DMS79 treated with DMSO at 0.1 percent for 48 hours (cell line): ENCODE results near the gene SRSF1.
A peak's percentile ranks its signal among the peaks of the same experiment; 100 is the strongest.

Experiments used
- DNase-seq: peaks from one replicate; lab custom pipeline; 2025; lab: John Stamatoyannopoulos, UW

SRSF1 gene

DNA sequence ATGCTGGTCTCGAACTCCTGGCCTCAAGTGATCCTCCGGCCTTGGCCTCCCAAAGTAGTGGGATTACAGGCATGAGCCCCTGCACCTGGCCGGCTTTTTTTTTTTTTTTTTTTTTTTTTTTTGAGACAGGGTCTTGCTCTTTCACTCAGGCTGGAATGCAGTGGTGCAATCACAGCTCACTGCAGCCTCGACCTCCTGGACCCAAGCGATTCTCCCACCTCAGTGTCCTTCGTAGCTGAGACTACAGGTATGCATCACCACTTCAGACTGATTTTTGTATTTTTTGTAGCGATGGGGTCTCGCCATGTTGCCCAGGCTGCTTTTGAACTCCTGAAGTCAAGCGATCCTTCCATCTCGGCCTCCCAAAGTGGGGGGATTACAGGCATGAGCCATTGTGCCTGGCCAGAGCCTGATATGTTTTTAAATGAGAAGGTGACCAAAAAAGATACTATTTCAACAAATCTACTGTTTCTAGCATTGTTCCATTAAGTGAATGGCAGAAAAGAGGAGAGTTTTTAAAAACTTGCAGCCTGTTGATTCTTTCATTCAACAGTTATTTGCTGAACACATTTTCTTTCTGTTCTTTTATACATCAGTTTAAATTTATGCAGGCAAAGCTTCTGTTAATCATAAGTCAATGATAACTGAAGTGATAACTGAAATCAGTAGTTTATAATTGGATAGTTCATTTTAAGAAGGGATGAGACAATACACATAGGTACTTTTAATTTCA lies 3.2 kb upstream of the SRSF1 start:
- no peak for DNase-seq

DNA sequence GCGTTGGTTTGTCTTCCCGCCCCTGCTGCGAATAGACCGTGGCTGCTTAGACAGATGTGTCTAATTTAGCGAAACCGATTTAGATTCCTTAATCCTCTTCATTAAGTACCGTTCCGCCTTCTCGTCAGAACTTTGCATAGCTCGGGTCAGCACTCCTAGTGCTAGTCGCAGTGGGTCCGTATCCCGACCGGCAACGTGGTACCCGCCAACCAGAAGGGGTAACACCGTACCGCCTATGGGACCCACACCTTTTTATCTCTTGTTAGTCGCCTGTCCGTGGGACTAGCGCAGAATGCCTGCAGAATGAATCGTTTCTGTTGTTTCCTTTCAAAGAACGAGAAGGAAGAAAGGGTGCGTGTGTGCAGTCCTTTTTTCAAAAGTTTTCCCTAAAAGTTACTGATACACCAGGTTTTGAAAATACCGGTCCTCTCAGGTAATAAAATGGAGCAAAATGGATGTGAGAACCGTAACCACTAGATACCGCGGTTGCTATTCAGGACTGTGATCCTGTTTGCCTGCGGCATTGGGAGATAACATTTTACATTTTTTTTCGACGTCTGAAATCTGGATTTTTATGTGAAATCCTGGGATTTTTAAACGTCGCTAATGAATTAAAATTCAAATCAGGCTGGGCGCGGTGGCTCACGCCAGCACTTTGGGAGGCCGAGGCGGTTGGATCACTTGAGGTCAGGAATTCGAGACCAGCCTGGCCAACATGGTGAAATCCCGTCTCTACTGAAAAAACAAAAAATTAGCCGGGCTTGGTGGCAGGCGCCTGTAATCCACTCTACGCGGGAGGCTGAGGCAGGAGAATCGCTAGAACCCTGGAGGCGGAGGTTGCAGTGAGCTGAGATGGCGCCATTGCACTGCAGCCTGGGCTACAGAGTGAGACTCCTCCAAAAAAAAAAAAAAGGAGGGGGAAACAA lies 998 bp upstream of the SRSF1 start:
- DNase-seq: no peak

DNA sequence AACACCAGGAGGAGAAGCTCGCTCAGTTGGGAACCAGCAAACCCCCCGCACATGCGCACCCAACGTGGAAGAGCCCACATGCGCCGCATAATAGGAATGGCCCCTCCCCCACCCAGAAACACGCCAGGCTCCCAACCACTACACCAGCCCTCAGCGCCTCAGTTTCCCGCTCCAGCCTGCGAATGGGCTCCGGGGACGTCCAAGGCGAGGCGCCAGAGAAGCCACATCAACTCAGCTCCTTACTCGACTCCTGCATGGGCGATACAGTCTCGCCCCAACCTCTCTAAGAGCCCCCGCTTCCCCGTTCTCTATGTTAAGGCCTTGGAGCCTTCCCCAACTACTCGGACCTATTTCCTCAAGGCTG lies 504 bp downstream of the SRSF1 start:
- peak; percentile 9 for DNase-seq

DNA sequence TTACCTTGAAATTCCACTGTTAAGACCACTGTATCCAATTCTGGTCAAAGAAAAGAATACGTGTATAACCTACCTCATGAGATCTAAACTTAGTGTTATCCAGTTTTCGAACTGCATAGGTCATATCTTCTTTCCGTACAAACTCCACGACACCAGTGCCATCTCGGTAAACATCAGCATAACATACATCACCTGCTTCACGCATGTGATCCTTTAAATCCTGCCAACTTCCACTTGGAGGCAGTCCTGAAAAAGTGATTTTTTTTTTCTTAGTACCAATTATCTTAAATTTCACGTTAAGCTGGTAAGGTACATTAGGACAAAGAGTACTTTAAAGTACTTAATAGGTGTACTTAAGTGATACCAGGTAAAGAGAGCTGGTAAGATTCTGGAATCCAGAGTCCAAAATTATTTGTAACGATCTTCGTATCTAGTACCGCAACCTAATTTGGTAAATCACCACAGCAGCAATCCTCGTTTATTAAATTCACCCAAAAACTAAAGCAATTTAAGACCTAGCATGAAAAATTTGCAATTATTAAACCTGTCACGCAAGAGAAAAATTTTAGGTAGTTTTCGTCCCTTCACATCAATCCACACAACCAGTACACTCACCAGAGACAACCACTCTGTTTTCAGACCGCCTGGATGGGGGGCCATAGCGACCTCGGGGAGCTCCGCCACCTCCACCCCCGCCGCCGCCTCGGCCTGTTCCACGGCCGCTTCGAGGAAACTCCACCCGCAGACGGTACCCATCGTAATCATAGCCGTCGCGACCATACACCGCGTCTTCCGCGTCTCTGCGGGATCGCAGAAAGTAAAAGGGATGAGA lies 1.1 kb downstream of the SRSF1 start:
- DNase-seq: no peak

DNA sequence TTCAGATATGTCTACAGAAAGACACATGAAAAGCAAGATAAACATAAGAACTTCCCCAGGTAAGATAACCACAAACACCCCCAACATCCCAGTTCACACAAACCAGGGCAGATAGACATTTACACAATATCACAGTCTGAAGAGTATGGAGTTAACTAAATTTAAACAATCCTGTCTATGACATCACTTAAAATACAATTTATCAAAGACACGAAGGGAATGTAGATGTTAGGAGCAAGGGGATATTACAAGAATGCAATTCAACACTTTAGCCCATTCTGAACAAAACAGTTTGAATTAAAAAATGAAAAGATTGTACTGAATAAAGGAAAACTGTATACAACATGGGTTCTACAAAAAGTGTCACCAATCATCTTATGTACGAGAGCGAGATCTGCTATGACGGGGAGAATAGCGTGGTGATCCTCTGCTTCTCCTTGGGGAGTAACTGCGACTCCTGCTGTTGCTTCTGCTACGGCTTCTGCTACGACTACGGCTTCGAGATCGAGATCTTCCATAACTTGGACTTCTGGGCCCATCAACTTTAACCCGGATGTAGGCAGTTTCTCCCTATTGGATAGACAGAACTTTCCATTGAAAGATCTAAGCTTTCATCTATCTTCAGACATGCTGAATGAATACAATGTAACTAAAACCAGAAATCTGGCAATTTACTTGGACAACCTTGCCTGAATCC lies 1.9 kb downstream of the SRSF1 start:
- DNase-seq: no peak

DNA sequence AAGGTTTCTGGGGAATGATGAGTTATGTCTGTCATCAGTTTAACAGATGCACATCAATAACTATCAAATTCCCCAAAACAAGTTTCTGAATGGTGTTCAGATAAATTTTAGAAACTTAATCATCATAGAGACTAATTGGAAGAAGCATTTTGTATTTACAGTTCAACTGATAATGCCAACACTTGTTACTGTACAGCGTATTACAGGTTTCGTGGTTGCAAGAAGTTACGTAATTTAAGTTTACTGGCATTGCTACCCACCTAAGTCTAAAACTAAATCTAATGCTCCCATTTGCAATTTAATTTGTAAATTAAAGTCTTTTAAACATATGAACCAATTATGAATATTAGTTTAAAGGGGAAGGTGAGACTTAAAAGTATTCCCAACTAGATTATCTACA lies 3.0 kb downstream of the SRSF1 start:
- DNase-seq: no peak

DNA sequence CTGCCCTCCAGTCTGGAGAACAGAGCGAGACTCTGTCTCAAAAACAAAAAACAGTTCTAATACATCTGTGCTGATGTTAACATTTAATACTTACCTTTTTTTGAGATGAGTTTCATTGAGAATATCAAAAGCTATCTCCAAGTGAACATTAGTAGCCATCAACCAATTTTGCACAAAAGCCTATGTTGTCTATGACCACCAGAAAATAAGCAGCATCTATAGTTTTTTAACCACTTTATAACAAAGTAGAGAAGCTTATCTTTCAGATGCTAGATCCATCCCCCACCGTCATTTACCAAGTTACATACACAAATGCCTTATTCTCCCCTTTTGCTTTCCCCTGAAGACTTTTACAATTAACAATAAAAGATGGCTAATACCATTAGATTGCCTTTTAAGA lies 4.1 kb downstream of the SRSF1 start:
- no peak for DNase-seq

DNA sequence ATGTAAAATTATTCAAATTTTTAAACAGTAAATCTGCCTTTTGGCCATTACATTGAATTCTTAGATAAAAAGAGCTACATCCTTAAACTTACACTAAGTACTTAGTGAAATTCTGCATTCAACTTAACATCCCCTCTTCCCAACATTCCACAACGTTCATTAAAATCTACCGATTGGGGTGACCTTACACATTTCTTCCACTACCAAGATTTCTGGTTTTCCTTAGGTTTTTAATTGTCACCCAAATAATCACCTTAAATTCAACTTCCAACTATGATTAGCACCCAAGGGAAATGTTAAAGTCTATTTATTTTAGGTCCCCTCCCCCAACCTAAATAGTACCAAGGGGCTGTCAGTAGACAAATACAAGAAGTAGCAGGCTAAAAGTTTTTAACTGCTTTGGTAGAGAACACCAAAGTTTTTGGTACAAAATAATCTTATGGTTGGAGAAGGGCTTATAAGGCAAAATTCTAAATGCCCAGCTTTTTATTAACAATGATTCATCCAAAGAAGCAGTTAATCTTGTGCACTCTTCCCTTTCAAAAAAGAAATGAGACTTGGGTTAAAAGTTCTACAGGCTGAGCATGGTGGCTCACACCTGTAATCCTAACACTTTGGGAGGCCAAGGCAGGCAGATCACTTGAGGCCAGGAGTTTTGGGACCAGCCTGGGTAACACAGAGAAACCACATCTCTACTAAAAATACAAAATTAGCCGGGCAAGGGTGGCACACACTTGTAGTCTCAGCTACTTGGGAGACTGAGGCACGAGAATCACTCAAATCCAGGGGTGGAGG lies 4.7 kb downstream of the SRSF1 start:
- no peak for DNase-seq

DNA sequence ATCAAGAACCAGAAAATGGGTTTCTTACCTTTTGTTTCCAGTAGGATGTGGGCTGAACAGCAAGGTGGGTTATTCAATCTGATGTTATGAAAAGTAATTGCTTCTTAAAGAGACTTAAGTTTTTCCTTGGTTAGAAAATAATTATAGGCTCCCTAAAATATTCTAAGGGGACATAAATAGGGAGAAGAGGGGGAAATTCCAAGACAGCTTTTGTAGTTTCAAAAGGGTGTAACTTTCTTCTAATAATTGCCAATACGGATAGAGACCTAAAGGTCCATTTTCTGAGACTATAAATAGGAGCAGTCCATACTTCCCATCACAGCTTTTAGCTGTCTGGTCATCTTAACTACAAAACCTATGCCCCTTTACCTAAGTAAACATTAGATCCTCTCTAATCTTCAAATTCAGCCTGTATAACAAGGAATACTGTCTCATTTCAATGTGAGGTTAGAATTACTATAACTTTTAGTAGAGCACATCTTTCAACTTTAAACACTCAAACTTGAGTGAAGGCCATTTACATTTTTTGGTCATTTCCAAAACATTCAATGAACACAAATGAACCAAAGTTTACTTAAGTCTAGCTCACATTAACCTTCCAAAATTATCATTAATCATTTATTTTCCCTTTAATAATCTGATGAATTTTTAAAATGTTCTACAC lies 5.5 kb downstream of the SRSF1 start:
- DNase-seq: no peak

DNA sequence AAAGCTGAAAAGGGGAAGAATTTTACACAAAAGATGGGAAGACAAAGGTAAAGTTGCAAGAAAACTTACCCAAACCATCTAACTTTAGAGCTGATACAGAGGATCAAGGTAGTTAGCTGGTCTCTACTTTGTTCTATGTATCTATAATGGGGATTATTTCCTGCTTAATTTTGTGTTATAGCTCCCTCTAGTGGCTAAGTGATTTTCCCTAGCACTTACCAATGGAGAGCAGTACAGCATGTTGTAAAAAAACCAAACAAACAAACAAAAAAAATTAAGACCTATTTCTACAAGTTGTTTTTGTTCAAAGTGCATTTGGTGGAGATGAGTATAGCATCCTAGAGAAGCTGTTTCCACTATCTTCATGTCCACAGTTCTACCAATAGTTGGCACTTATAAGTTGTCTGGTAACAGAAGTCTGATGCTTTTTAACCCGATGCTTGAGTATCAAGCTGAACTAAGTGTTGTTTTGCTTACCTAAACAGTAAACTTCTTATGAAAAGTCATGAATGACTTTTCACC lies 7.5 kb downstream of the SRSF1 start:
- peak; percentile 55 for DNase-seq

DNA sequence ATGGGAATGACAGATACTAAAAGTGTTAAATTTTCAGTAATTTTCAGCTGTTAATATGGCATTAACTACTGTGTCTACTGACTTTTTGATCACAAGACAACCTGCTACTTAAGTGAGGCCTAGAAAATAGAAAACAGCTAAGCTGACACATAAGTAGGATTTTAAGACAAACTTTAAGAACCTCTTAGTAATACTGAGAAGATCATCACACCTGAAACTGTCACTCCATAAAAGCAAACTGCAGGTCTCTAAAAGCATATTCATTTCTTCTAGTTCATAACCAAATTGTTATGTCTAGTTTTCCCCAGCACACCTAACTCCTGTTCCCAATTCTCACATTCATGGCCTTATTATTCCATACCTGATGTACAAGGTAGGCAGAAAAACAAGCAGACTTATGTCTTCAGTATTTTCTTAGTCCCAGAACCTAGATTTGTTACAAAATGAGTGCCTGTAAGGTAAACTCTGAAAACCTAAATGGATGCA lies 8.0 kb downstream of the SRSF1 start:
- no peak for DNase-seq

DNA sequence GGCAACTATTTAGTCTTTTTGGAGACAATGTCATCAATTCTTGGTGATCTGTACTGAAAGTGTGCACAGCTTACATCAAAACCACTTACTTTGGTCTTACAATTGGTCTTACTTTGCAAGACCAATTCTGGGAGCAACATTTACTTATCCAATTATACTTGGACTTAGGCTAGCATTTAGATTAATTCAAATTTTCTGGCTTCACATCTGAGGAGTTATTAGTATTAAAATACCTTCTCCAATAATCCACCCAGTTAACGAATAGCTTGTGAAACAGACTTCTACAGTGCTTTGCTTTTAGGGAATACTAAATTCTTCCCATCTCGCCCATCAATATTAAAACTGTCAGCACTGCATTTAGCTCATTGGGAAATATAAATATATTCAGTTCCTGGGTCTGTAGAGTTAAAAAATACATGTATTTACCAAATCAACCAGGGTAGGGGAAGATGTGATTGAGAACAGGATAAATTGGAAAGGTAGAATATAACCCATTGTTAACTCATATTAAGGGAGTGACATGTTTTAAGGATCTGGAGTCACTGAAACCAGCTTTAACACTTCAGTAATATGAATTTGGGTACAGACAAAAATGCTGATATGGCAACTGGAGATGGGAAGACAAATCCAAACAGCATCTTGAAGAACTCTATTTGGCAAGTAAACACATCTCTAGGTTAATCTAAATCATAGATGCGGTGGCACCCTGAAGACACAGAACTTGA lies 9.8 kb downstream of the SRSF1 start:
- no peak for DNase-seq

DNA sequence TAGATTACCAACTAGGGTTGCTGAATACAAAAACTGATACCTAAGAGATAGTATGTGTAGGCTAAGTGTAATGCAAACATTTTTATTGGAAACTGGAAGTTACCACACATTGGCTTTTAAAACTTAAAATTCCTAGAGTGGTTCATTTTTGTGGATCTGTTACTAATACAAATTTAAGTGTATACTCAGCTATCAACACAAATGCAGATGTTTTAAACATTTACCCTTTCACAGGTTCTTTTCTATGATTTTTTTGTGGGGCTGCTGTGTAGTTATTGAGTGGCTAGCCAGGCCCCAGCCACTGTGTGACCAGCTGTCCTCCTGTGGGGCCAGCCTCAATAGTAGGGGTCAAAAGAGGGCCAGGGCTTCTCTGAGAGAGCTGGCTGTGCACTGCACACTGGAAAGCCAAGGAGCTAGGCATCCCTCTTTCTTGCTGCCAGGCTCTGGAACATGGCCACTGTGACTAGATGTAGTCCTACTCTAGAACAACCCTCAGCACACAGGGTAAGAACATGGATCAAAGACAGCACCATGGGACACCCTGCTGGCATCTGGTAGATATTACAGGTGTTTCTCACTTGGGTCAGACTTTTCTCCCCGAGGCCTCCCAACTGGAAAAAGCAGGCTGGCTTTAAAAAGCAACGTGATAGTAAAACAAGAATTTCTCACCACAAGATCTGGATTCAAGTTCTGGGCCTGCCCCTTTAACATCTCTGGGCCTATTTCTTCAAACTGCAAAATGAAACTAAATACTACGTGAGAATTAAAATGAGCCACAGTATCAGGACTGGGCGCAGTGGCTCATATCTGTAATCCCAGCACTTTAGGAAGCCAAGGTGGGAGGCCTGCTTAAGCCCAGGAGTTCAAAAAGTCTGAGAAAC lies 11.7 kb downstream of the SRSF1 start:
- no peak for DNase-seq

DNA sequence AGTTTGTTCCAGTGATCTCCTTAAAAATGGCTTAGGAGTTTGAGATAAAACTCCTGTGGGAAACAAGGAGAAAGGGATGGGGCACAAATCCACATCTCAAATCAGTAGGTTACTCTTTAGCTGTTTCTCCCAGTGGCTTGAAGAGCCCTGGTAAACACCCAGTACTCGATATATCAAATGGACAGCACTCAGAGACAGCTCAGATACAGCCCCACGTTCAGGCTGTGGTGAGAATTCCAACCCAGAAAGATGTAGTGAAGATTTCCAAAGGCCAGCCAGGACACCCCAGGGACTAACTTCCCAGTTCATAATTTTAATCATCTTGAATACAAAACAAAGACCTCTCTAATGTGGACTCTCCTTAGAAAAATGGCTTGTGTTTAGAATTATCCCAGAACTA lies 12.6 kb downstream of the SRSF1 start:
- no peak for DNase-seq

DNA sequence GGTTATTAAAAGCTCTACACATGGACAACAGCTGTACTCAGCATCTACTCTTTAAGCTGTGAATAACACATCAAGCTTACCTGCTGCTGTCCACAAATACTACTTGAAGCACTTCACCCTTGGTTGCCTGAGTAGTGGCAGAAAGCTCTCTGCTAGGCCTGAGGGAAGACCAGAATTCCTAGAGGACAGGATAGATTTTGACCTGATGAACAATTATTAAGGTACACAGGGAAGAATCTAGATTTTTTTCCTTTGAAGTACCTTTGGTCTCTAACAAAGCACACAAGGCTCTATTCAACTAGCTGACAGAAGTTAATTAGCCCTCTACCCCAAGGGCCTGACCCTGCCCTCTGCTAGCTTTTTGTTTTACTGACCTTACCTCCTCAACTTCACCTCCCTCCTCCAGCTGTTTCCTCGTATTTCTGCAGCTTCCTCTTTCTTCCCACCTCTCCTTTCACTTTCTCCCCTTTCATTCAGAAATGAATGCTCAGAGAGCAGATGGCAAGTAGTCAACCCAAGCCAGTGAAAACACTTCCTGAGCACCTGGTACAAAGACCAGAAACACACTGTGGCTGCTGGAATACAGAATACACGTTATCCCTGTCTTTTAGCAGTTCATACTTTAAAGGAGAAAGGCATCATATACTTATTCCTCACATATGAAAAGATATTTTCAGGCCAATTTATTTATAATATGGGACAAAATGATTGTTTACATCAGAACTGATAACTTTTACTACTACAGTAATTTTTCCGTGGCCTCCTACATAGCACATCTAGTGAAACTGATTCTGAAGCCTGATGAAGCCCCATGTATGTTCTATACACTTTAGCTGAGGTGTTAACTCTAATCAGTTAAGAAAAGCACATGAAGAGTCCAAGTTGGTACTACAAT lies 13.3 kb downstream of the SRSF1 start:
- peak; percentile 59 for DNase-seq

DNA sequence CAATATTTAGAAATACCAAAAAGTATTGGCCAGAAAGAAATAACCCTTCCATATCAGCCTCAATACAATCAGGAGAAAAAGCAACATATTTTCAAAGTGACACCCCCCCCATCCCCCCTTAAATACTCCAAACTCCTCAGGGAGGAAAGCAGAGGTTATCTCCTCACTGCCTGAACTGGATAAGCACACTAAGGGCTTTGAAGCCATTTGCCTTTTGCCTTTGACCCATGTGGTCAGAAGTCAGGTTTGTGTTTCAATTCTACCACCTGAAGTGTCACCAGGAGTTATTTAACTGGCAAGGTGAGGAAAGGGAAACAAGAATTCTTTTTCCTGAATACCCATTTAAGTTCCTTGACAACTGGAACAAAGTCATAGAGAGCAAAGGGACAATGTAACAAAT lies 15.5 kb downstream of the SRSF1 start:
- no peak for DNase-seq

DNA sequence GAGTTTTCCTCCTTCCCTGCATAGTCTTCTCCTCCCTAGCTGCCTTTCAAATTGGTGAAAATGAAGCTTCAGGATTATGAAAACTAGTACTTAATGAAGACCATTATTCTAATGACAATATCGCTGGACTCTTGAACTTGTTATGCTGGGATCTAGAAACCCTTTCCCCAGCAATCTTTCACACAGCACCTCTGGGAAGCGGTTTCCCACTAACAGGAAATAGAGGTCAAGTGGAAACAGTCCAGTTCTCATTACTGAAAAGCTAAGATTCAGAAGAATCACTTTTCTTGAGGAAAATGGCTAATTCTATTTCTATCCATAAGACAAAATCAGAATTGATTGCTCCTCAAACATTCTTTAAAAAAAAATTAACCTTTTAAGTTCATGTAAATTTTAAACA lies 17.0 kb downstream of the SRSF1 start:
- DNase-seq: no peak
